22Rv1 (cell line): ENCODE measurements around the gene HEXA.

Source experiments
- CTCF ChIP-seq: fragments of 450-650 bp; IDR thresholded peaks from 2 replicates; pipeline ENCODE4 v1.5.1; 2017; ENCODE audit warnings: mild to moderate bottlenecking
- ZFX ChIP-seq: fragments of 450-650 bp; IDR thresholded peaks from 2 replicates; pipeline ENCODE4 v1.6.1; 2017; ENCODE audit warnings: antibody characterized with exemption, borderline replicate concordance

DNA sequence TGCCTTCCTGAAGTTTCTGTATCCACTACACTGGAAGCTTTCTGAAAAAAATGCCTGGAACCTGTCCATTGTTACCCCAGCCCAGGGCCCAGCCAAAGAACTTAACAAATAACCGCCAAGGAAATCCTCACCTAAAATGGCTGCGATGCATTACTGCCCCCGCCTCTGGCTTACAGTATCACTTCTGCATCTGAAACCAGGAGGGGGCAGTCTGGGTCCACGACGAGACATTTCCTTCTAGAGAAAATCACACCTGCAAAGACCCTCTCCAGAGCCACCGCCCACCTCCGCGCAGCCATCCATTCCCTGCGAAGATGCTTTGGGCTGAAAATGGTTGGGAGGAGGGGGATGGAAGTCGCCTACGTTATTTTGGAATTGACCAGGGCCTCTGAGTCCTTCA, 33.4 kb downstream of the HEXA start:
- peak; percentile 50 for TF ChIP-seq CTCF
- no peak for TF ChIP-seq ZFX
